22Rv1 (cell line): ENCODE results near the gene HDC.

Experiments
- H3K27ac ChIP-seq: fragments of 450-650 bp; 2 replicates; pipeline ENCODE4 v1.5.1; 2017
- ZFX ChIP-seq: fragments of 450-650 bp; IDR thresholded peaks from 2 replicates; pipeline ENCODE4 v1.6.1; 2017; ENCODE audit warnings: antibody characterized with exemption, borderline replicate concordance
- TF ChIP-seq, protein P1 (sequence below): fragments of 450-650 bp; IDR thresholded peaks from 2 replicates; pipeline ENCODE4 v1.5.1; 2017; ENCODE audit warnings: mild to moderate bottlenecking

The HDC gene

DNA sequence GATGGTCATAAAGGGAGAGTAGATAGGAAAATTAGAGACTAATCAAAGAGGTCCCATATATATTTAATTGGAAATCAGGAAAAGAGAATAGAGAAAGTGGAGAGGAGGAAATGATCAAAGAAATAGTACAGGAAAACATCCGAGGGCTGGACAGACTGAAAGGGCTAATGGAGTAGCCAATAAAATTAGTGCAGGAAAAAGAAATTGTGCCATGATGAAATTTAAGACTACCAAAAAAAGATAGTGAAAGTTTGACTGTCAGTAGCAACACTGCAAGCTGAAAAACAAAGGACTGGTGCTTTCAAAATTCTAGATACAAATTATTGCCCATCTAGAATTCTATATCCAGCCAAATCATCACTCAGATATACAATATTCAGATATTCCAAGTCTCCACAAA, 47.2 kb downstream of the HDC start:
- TF ChIP-seq, protein P1, sequence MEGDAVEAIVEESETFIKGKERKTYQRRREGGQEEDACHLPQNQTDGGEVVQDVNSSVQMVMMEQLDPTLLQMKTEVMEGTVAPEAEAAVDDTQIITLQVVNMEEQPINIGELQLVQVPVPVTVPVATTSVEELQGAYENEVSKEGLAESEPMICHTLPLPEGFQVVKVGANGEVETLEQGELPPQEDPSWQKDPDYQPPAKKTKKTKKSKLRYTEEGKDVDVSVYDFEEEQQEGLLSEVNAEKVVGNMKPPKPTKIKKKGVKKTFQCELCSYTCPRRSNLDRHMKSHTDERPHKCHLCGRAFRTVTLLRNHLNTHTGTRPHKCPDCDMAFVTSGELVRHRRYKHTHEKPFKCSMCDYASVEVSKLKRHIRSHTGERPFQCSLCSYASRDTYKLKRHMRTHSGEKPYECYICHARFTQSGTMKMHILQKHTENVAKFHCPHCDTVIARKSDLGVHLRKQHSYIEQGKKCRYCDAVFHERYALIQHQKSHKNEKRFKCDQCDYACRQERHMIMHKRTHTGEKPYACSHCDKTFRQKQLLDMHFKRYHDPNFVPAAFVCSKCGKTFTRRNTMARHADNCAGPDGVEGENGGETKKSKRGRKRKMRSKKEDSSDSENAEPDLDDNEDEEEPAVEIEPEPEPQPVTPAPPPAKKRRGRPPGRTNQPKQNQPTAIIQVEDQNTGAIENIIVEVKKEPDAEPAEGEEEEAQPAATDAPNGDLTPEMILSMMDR, result no peak
- TF ChIP-seq ZFX, result no peak
- no peak overlapping the region for H3K27ac ChIP-seq

DNA sequence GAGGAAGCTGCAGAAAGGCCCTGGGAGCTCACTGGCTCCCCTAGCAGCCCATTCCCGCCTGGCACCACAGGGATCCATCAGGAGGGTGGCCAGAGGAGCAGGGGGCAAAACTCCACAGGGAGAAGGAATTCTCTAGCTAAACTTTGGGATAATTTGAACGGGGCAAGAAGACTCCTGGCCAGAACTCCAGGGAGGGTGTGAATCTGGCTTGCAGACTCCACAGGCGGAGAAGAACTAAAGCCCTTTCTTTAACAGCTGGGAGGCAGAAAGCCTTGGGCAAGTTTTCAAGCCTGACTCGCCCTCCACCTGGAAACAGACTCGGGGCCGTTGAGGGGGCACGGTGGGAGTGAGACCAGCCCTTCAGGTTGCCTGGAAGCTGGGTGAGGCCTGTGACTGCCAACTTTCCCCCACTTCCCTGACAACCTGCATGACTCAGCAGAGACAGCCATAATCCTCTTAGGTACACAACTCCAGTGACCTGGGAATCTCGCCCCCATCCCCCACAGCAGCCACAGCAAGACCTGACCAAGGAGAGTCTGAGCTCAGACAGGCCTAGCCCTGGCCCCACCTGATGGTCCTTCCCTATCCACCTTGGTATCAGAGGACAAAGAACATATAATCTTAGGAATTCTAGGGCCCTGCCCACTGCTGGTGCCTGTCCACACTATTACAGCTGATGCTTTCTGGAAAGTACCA, 54.9 kb downstream of the HDC start:
- no peak for TF ChIP-seq ZFX
- TF ChIP-seq, protein P1, result no peak
- no peak overlapping the region for H3K27ac ChIP-seq

DNA sequence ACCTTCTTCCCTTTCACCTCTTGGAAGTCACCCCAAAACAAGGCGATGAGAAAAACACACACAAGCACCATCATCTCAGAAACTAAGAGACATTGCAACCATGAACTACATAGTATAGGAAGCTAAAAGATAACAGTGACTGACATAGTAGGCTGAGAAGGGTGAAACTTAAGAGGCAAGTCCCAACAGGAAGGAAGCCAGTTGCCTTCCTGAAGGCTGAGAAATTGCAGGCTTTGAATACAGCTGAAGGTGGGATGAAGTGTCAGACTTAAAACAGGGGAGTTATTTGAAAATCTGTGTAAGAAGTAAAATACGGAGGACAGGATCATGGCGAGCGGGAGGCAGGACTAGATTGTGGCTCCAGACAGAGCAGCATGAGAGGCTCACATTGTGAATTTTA, 55.7 kb downstream of the HDC start:
- no peak for TF ChIP-seq ZFX
- TF ChIP-seq, protein P1, result no peak
- no peak overlapping the region for H3K27ac ChIP-seq

DNA sequence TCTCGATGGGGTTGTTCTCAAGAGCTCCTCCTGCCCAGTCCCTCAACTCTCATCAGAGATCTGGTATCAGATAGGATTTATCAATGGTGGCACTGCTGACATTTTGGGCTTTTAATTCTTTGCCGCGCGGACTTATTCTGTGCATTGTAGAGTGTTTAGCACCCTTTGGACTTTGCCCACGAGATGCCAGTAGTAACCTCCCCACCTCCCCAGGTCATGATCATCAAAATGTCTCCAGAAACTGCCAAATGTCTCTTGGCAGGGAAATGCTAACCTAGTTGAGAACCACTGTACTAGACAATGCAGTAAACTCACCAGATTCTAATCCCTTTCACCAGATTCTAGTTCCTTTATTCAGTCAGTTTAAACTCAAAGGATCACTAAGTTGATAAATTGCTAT, 59.5 kb downstream of the HDC start:
- no peak for TF ChIP-seq ZFX
- TF ChIP-seq, protein P1, result no peak
- 0 out of 2 replicates have a peak overlapping the region, but pooled peaks have one; percentile 14 for H3K27ac ChIP-seq

DNA sequence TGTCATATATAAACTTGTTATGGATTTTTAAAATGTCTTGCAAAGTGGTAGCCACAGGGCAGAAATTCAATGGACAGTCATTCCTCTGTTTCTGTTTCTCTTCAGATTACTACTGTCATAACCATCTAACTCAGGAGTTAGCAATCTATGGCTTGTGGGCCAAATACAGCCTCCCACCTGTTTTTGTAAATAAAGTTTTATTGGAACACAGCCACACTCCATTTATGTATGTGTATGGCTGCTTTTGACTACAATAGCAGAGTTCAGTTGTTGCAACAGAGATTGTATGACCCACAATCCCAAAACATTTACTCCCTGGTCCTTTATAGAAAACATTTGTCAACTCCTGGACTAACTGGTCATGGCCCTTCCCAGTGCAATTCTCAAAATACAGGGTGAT, 63.5 kb downstream of the HDC start:
- TF ChIP-seq ZFX, result no peak
- TF ChIP-seq, protein P1, result no peak
- no peak overlapping the region for H3K27ac ChIP-seq

DNA sequence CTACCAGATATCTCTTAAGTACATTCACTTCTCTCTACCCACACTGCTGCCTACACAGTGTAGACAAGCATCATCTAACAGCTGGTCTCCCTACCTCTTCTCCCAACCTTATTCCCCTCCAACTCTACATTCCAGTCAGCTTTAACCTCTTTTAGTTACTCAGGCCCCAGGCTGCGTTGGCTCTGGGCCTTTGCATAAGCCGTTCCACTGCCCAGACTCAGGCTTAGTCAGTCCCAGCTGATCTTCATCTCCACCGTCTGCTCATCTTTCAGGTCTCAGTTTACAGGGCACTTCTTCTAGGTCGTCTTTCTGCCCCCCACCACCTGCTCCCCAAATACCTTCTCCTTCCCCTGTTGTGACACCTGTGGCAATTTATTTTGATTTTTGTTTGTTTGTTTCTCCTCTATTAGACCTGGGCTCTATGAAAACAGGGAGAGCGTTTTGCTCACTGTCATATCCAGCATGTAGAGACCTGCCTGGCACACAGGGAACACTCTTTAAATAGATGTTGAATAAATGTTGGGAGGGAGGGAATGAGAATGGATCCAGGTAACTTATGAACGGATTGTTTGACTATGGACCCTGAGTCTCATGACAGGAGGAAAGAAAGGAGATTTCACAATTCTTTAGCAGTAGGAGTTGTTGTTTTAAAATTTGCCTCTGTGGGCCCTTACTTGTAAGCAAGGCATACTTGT, 72.5 kb downstream of the HDC start:
- TF ChIP-seq, protein P1, result no peak
- TF ChIP-seq ZFX, result no peak
- no peak overlapping the region for H3K27ac ChIP-seq

DNA sequence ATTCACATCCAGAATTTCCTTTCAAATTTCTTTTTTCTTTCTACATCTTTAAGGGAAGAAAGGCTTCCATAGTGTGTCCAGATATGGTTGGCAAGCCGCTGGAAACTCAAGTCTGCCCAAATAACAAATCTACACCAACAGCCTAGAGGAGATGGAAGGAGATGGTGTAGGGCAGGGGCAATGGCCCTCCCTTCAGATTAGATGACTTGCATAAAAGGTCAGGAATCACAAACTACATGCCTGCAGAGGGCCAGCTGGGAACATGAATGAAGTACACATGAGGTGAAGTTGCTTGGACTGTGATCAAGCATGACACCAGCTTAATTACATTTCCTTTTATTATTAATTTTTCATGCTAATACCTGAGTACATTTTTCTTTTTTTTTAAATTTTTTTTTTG, 73.4 kb downstream of the HDC start:
- H3K27ac ChIP-seq, result no peak overlapping the region
- TF ChIP-seq ZFX, result no peak
- TF ChIP-seq, protein P1, result no peak
